ENCODE results near the gene TAX1BP1.

- TF ChIP-seq POLR2A (IDR thresholded peaks at IDR 0.05), result no peak
- TF ChIP-seq CTCF (IDR thresholded peaks at IDR 0.05), result no peak
- no peak for TF ChIP-seq POLR2AphosphoS5 (IDR thresholded peaks at IDR 0.05)
Measured at GRCh38 chr7:27763983-27764508, 24.1 kb downstream of the TAX1BP1 start.

Data from breast epithelium (tissue), 3 donors.